ENCODE measurements around the gene DENND6B. TPM values are rescaled to one million over a fixed set of nuclear protein-coding genes. Genes with fewer than 3 reads are reported as not detected.
A peak's percentile ranks its signal among the peaks of the same experiment; 100 is the strongest.

The DENND6B gene
- total RNA-seq, 6 donors from 2014 or later = 9.5 to 24.1 (median 12.7) TPM

DNA sequence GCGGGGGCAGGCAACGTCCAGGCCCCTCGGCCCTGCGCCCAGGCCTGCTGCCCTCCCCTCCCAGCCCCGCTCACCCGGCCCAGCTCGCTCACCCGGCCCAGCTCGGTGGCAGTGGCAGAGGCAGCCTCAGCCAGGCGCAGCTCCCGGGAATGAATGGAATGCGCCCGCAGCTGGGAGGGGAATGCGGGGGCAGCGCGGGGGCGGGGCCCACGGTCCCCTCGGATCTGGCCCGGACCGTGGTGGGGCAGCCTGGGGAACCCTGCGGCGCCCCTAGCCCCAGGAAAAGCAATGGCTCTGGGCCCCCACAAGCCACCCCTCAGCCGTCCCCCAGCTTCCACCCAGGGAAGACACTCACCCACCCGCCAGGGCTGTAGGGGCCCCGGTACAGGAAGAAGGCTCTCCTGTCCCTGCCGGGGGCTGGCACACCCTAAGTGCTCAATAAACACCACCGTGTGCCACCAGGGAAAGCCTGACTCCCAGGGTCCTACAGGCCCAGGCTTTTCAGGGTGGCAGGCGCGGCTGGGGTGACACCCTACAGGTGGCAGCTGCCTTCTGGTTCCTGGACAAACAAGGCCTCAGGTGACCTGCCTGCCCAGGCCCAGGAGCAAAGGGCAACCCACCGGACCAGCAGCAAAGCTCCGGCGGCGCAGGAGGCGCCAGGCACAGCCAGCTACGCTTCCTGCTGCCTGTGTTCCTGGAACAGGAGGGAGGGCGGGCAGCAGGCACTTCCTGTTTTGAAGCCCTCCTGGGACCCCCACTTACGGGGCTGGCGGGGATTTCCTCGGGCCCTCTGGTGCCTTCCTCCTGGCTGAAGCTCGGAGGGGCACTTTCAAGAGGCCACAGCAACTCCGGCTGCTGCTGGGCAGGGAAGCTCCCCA, 33.1 kb downstream of the DENND6B start:
- Histone ChIP-seq H3K9me3 (no peaks in the 10 kb centered on the region), H3K27me3 (no peaks in the 10 kb centered on the region), H3K27ac (peak overlapping the region; percentile 84 to 94 (median 88)), H3K4me1 (peaks cover 60 to 79% (median 60%) of the 10 kb centered on the region in 4 donors), H3K36me3 (peaks cover 13 to 25% (median 18%) of the 10 kb centered on the region in 4 donors), H3K4me3 (peak overlapping the region in 3 of 4 donors; percentile 17 to 44 (median 37))
- peak; percentile 73 to 82 for ATAC-seq (ENCODE audit: low FRiP score in 2 of 2)
- TF ChIP-seq POLR2AphosphoS5 (IDR thresholded peaks at IDR 0.05) (peak; percentile 54 to 62), EP300 (IDR thresholded peaks at IDR 0.05) (peak in 2 of 4 donors; percentile 5 to 67), POLR2A (IDR thresholded peaks at IDR 0.05) (peak in 1 of 4 donors; percentile 26)
- TF ChIP-seq, protein P1, sequence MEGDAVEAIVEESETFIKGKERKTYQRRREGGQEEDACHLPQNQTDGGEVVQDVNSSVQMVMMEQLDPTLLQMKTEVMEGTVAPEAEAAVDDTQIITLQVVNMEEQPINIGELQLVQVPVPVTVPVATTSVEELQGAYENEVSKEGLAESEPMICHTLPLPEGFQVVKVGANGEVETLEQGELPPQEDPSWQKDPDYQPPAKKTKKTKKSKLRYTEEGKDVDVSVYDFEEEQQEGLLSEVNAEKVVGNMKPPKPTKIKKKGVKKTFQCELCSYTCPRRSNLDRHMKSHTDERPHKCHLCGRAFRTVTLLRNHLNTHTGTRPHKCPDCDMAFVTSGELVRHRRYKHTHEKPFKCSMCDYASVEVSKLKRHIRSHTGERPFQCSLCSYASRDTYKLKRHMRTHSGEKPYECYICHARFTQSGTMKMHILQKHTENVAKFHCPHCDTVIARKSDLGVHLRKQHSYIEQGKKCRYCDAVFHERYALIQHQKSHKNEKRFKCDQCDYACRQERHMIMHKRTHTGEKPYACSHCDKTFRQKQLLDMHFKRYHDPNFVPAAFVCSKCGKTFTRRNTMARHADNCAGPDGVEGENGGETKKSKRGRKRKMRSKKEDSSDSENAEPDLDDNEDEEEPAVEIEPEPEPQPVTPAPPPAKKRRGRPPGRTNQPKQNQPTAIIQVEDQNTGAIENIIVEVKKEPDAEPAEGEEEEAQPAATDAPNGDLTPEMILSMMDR (IDR thresholded peaks at IDR 0.05) = peak in 2 of 6 experiments; percentile 25 to 51
- DNase-seq = peak; percentile 91 to 93
- WGBS, 2 donors = 10% methylated on average over 6 to 20 of the region's 42 CpGs

DNA sequence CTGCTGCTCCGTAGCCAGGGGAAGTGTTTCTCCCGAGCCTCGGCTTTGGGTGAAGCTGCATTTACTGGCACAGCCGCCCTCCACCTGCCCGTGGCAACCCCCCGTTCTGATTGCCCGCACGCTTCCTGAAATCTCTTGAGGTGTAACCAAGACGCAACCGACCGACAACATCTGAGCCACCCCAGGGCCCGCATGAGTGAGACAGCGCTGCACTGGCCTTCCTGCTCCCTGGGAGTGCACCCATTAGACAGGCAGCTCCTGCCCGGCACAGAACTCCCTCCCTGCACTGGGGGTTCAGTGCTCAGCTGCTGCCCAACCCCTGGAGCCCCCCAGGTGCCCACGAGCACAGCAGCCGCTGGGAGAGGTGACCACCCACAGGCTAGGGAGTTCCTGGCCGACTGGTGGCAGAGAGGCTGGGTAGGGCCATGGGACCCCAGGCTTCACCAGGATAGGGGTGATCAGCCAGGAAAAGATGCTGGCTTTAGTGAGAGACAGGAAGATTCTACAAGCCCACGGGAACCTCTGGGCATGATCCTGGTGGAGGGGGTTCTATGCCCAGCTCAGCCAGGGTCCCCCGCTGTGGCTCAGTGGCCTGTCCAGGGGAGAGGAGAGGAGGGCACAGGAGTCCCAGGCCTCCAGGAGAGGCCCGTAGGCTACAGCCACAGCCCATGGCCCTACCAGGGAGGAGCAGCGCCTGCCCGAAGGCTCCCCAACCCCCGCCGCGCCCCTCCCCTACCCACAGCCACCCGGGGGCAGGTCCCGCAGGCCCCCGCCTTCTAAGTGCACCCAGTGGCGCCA, 34.0 kb downstream of the DENND6B start:
- 23 to 30% methylated on average over 11 to 23 of the region's 29 CpGs for WGBS, 2 donors
- Histone ChIP-seq H3K27me3 (no peaks in the 10 kb centered on the region), H3K27ac (peak overlapping the region; percentile 84 to 94 (median 88)), H3K9me3 (no peaks in the 10 kb centered on the region), H3K4me1 (peaks cover 51 to 71% (median 52%) of the 10 kb centered on the region in 4 donors), H3K36me3 (peaks cover 19 to 34% (median 27%) of the 10 kb centered on the region in 4 donors), H3K4me3 (peak overlapping the region in 3 of 4 donors; percentile 17 to 44 (median 37))
- TF ChIP-seq POLR2A (IDR thresholded peaks at IDR 0.05) (no peak), POLR2AphosphoS5 (IDR thresholded peaks at IDR 0.05) (no peak)
- DNase-seq (peak in 1 of 2 donors; percentile 55), ATAC-seq (ENCODE audit: low FRiP score in 2 of 2) (peak in 1 of 2 donors; percentile 1)

DNA sequence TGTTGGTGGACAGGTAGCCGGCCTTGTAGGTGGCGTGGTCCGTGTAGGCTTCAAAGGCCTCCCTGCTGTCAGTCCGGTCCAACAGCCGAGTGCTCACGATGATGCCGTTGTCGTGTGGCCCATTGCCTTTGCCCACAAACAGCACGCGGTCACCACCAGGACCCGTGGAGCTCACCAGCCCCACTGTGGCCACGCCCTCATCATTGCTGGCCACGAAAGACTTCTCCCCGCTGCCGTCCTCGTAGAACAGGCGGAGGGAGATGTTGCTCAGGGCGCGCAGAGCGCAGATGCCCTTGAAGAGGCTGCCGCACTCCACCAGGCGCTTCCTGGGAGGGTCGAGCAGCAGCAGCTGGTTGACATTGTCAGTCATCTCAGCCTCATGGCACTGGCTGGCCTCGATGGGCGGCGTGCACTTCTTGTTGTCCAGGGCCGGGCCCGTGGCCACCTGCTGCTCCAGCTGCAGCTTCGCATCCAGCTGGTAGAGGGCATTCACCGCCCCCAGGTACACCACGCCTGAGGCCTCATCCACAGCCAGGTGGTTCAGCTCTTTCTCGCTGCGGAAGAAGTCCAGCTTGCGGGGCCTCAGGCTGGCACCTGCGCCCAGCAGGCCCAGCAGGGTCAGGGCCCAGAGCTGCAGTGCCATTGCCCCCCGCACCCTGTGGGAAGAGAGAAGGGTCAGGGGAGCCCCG, 36.7 kb downstream of the DENND6B start:
- no peaks in the 10 kb centered on the region for H3K9me3 ChIP-seq
- H3K4me1 ChIP-seq = peaks cover 32 to 60% (median 37%) of the 10 kb centered on the region in 4 donors
- H3K27ac ChIP-seq = peak overlapping the region in 2 of 4 donors; percentile 13 to 94
- TF ChIP-seq EP300 (IDR thresholded peaks at IDR 0.05) (no peak), POLR2AphosphoS5 (IDR thresholded peaks at IDR 0.05) (no peak), POLR2A (IDR thresholded peaks at IDR 0.05) (no peak)
- TF ChIP-seq, protein P1 (IDR thresholded peaks at IDR 0.05) = no peak
- H3K27me3 ChIP-seq = no peaks in the 10 kb centered on the region
- DNase-seq = no peak
- no peak overlapping the region for H3K4me3 ChIP-seq
- WGBS, 2 donors = 90 to 93% methylated on average over 11 to 28 of the region's 37 CpGs
- H3K36me3 ChIP-seq = peaks cover 34 to 58% (median 50%) of the 10 kb centered on the region in 4 donors
- no peak for ATAC-seq (ENCODE audit: low FRiP score in 2 of 2)

DNA sequence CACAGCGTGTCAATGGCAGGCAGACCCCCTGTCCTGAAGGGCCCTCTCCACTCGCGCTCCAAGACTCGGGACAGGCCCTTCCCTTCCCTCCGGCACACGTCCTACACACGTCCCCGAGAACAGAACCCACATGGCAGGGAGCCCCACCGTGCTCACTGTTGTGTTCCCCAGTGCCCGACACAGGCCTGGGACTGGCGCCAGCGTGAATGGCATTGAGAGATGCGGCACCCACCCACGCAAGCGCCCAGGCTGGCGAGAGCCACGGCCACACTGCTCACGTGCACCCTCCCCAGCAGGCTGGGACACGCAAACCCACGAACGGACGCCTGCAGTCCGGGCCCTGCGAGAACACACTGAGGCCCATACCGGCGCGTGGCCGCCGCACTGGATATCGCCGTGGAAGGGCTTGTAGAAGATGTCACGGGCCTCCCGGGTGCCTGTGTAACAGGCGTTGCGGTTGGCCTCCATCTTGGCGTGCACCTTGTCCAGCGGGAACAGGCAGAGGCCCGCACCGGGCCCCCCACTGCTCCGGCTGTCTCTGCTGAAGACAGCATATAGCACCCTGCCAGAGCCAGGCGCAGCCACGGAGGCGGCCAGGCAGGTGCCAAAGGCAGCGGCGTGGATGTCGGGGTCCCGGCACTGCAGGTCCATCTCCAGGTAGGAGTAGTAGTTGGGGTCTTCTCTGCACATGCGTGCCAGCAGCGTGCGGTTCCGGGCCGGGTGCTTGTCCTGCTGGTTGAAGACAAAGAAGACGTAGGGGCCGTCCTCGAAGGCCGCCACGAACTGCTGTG, 37.5 kb downstream of the DENND6B start:
- no peak overlapping the region for H3K4me3 ChIP-seq
- peaks cover 34 to 65% (median 54%) of the 10 kb centered on the region in 4 donors for H3K36me3 ChIP-seq
- H3K27me3 ChIP-seq = no peaks in the 10 kb centered on the region
- H3K9me3 ChIP-seq = no peaks in the 10 kb centered on the region
- TF ChIP-seq POLR2A (IDR thresholded peaks at IDR 0.05) (no peak), EP300 (IDR thresholded peaks at IDR 0.05) (no peak), POLR2AphosphoS5 (IDR thresholded peaks at IDR 0.05) (no peak)
- TF ChIP-seq, protein P1 (IDR thresholded peaks at IDR 0.05) = no peak
- H3K27ac ChIP-seq = no peak overlapping the region
- ATAC-seq (ENCODE audit: low FRiP score in 2 of 2) (no peak), DNase-seq (peak in 1 of 2 donors; percentile 84)
- WGBS, 2 donors = 92 to 96% methylated on average over 21 to 50 of the region's 57 CpGs
- peaks cover 27 to 53% (median 31%) of the 10 kb centered on the region in 4 donors for H3K4me1 ChIP-seq
